SK-N-DZ (cell line): ENCODE results near the gene SCN2A. TPM values are rescaled to one million over a fixed set of nuclear protein-coding genes. Genes with fewer than 3 reads are reported as not detected.

Experiments
- DNase-seq: peaks from one replicate; pipeline ENCODE4 v3.0.0-alpha.2; 2015; ENCODE audit warnings: low spot score
- polyA plus RNA-seq, 2 experiments: library from polyadenylated mRNA; depleted of rRNA; stranded (reverse); fragments of >200 nt; gene quantifications; 2 replicates each; pipeline ENCODE4 v1.2.3, GENCODE V29; 2014

SCN2A gene
- 1.3 and 1.8 TPM in 2 replicates for polyA plus RNA-seq (2014; cell fraction: cytosol; rRNA removed)
- 3.1 and 4.2 TPM in 2 replicates for polyA plus RNA-seq (2014; cell fraction: nucleus; rRNA removed)

GRCh38 chr2:165239230-165239629 is at the start of gene SCN2A:
SCN2A (plus strand) TSS chr2:165239414; CDS start chr2:165295824, 56,410 bp downstream.
- peak; percentile 80 for DNase-seq

- no peak for DNase-seq
These were observed 48.0 kb upstream of the SCN2A start for GRCh38 chr2:165191096-165191728.

- no peak for DNase-seq
These were observed 46.5 kb upstream of the SCN2A start for GRCh38 chr2:165192729-165193128.

GRCh38 chr2:165193178-165193777 is 45.9 kb upstream of the SCN2A start:
- no peak for DNase-seq

GRCh38 chr2:165196411-165196810 is 42.8 kb upstream of the SCN2A start:
- DNase-seq: no peak

- no peak for DNase-seq
These were observed 41.9 kb upstream of the SCN2A start for GRCh38 chr2:165197346-165197745.

- DNase-seq: no peak
These were observed 41.0 kb upstream of the SCN2A start for GRCh38 chr2:165198181-165198580.

GRCh38 chr2:165202239-165202638 is 37.0 kb upstream of the SCN2A start:
- no peak for DNase-seq

GRCh38 chr2:165203689-165204559 is 35.3 kb upstream of the SCN2A start, which contains the start of gene SCN3A:
SCN3A (minus strand) TSS chr2:165204050; CDS start chr2:165176394, 27,656 bp downstream.
- peak; percentile 81 for DNase-seq

GRCh38 chr2:165205865-165206264 is 33.3 kb upstream of the SCN2A start:
- DNase-seq: no peak

- no peak for DNase-seq
These were observed 31.1 kb upstream of the SCN2A start for GRCh38 chr2:165208094-165208493.

- no peak for DNase-seq
These were observed 25.1 kb upstream of the SCN2A start for GRCh38 chr2:165214093-165214492.

GRCh38 chr2:165219481-165219880 is 19.7 kb upstream of the SCN2A start:
- no peak for DNase-seq

GRCh38 chr2:165224941-165225340 is 14.3 kb upstream of the SCN2A start:
- peak; percentile 40 for DNase-seq

GRCh38 chr2:165227571-165227970 is 11.6 kb upstream of the SCN2A start:
- DNase-seq: no peak

- DNase-seq: no peak
These were observed 2.2 kb upstream of the SCN2A start for GRCh38 chr2:165237056-165237455.

GRCh38 chr2:165238295-165238694 is 919 bp upstream of the SCN2A start:
- DNase-seq: no peak

GRCh38 chr2:165239856-165240515 is 772 bp downstream of the SCN2A start:
- peak; percentile 56 for DNase-seq

- DNase-seq: no peak
These were observed 1.7 kb downstream of the SCN2A start for GRCh38 chr2:165240916-165241315.

GRCh38 chr2:165245081-165245793 is 6.0 kb downstream of the SCN2A start:
- DNase-seq: no peak

GRCh38 chr2:165248238-165248637 is 9.0 kb downstream of the SCN2A start:
- DNase-seq: no peak
